Measurements from ENCODE around the gene ETV3. TPM values are rescaled to one million over a fixed set of nuclear protein-coding genes. Genes with fewer than 3 reads are reported as not detected.
A peak's percentile ranks its signal among the peaks of the same experiment; 100 is the strongest.

Gene ETV3
- polyA plus RNA-seq, 3 donors, result 4.8 to 62.3 (median 6.3) TPM

GRCh38 chr1:157107702-157108101 is 30.5 kb downstream of the ETV3 start:
- H4K20me1 ChIP-seq (ENCODE audit: insufficient read depth, low read length), result no peaks in the 10 kb centered on the region
- peaks cover 57% of the 10 kb centered on the region for H3K4me1 Mint-ChIP-seq
- H3K4me3 ChIP-seq (replicated peaks in 1 of 3; ENCODE audit: low read depth in 2 of 3, low read length in 3 of 3), result no peak overlapping the region
- intact Hi-C loops (cut with micrococcal nuclease), result loop anchor here in 1 of 2 donors (2.0 kb wide), 1 partner anchor 15 kb away; no protein-coding TSS in a partner anchor
- TF ChIP-seq CTCF (IDR thresholded peaks at IDR 0.05), result no peak
- no peaks in the 10 kb centered on the region for H3K79me2 ChIP-seq (ENCODE audit: insufficient read depth, low read length)
- peak overlapping the region in 1 of 2 donors; percentile 53 for H3K4me3 Mint-ChIP-seq
- no peak overlapping the region for H3K4me2 ChIP-seq (replicated peaks; ENCODE audit: extremely low read depth, low read length, poor library complexity, severe bottlenecking)
- H3K27me3 ChIP-seq (ENCODE audit: control insufficient read depth in 2 of 2, insufficient read depth in 2 of 2, low read length in 2 of 2), result peaks cover 0 to 5% of the 10 kb centered on the region in 2 donors
- DNase-seq, result no peak
- peaks cover 12 to 34% (median 23%) of the 10 kb centered on the region in 3 donors for H3K27me3 Mint-ChIP-seq (ENCODE audit: low read depth in 3 of 3)
- H3K27ac Mint-ChIP-seq, result peak overlapping the region; percentile 72 to 99 (median 96)
- H3K27ac ChIP-seq (ENCODE audit: low read depth in 1 of 2, low read length in 2 of 2), result peak overlapping the region in 1 of 2 donors; percentile 100
- H3K36me3 Mint-ChIP-seq, result peaks cover 2 to 8% of the 10 kb centered on the region in 2 donors
- H3K9ac ChIP-seq (ENCODE audit: insufficient read depth, low read length, poor library complexity, severe bottlenecking), result no peak overlapping the region
- H2AFZ ChIP-seq (ENCODE audit: insufficient read depth, low read depth, low read length, poor library complexity, severe bottlenecking), result no peak overlapping the region
- peaks cover 44 to 62% of the 10 kb centered on the region in 2 donors for H3K4me1 ChIP-seq (ENCODE audit: control insufficient read depth in 1 of 2, insufficient read depth in 2 of 2, low read length in 2 of 2)
- H3K9me3 ChIP-seq (replicated peaks in 1 of 2; ENCODE audit: control insufficient read depth in 1 of 2, insufficient read depth in 1 of 2, low read length in 2 of 2), result no peaks in the 10 kb centered on the region
- 73% methylated on average over 10 of the region's 19 CpGs for WGBS (ENCODE audit: insufficient coverage)
- H3K9me3 Mint-ChIP-seq, result peaks cover 0 to 2% (median 0%) of the 10 kb centered on the region in 7 donors
- H3K36me3 ChIP-seq (replicated peaks in 1 of 2; ENCODE audit: control insufficient read depth in 1 of 2, insufficient read depth in 2 of 2, low read length in 2 of 2), result no peaks in the 10 kb centered on the region

DNA sequence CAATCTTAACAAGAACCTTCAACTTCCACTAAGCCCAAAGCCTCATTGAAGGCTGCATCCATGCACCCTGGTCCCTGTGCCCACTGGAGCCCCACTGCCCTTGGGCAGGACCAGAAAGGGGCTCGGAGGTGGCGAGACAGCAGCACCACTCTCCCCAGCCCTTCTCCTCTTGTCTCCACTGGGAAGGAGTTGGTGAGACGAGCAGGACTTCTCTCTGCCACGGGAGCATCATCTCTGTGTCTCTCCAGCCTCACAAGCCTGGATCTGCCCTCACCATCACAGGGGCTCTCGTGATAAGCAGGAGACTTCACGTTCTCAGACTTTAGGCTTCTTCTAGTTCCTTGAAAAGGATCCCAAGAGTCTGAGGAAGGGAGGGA is 31.4 kb downstream of the ETV3 start:
- H3K4me3 Mint-ChIP-seq, result peak overlapping the region in 1 of 2 donors; percentile 46
- Histone ChIP-seq H3K27me3 (ENCODE audit: control insufficient read depth in 2 of 2, insufficient read depth in 2 of 2, low read length in 2 of 2) (peaks cover 0 to 5% of the 10 kb centered on the region in 2 donors), H4K20me1 (ENCODE audit: insufficient read depth, low read length) (no peaks in the 10 kb centered on the region), H3K9ac (ENCODE audit: insufficient read depth, low read length, poor library complexity, severe bottlenecking) (peak overlapping the region; percentile 81), H3K27ac (ENCODE audit: low read depth in 1 of 2, low read length in 2 of 2) (peak overlapping the region; percentile 96 to 100), H2AFZ (ENCODE audit: insufficient read depth, low read depth, low read length, poor library complexity, severe bottlenecking) (no peak overlapping the region), H3K4me3 (replicated peaks in 1 of 3; ENCODE audit: low read depth in 2 of 3, low read length in 3 of 3) (no peak overlapping the region), H3K9me3 (replicated peaks in 1 of 2; ENCODE audit: control insufficient read depth in 1 of 2, insufficient read depth in 1 of 2, low read length in 2 of 2) (no peaks in the 10 kb centered on the region), H3K4me1 (ENCODE audit: control insufficient read depth in 1 of 2, insufficient read depth in 2 of 2, low read length in 2 of 2) (peaks cover 42 to 60% of the 10 kb centered on the region in 2 donors), H3K4me2 (replicated peaks; ENCODE audit: extremely low read depth, low read length, poor library complexity, severe bottlenecking) (peak overlapping the region; percentile 31), H3K79me2 (ENCODE audit: insufficient read depth, low read length) (no peaks in the 10 kb centered on the region), H3K36me3 (replicated peaks in 1 of 2; ENCODE audit: control insufficient read depth in 1 of 2, insufficient read depth in 2 of 2, low read length in 2 of 2) (no peaks in the 10 kb centered on the region)
- TF ChIP-seq CTCF (IDR thresholded peaks at IDR 0.05), result no peak
- peak overlapping the region; percentile 94 to 99 (median 97) for H3K27ac Mint-ChIP-seq
- intact Hi-C loops (cut with micrococcal nuclease), result loop anchor here in 1 of 2 donors (2.0 kb wide), 1 partner anchor 14 kb away; no protein-coding TSS in a partner anchor
- DNase-seq, result no peak
- H3K4me1 Mint-ChIP-seq, result peaks cover 57% of the 10 kb centered on the region
- 76% methylated on average over 2 of the region's 6 CpGs for WGBS (ENCODE audit: insufficient coverage)
- H3K9me3 Mint-ChIP-seq, result peaks cover 0 to 2% (median 0%) of the 10 kb centered on the region in 7 donors
- H3K27me3 Mint-ChIP-seq (ENCODE audit: low read depth in 3 of 3), result peaks cover 15 to 34% (median 18%) of the 10 kb centered on the region in 3 donors
- peaks cover 2 to 8% of the 10 kb centered on the region in 2 donors for H3K36me3 Mint-ChIP-seq

Data from CD14-positive monocyte (primary cell).